ENCODE results near the gene SMIM5.

DNA sequence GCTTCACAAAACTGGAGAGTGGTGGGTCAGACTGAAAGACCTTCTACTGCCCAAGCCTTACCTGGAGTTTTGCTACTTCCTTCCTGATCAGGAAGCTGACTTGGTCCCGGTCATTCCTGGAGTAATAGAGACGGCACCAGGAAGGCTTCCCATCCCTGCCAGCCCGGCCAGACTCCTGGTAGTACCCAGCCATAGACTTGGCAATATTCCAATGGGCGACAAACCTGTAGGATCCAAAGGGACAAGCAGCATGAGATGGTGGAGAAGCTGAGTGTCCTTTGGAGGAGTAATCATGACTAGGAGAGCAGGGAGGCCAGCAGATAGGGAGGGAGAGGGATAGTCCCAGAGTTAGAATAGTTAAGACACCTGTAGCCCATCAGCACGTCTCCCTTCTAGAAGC lies 25.0 kb downstream of the SMIM5 start:
- no peak for TF ChIP-seq EZH2phosphoT487 (IDR thresholded peaks at IDR 0.05; ENCODE audit: low read depth)
- TF ChIP-seq, protein P1, sequence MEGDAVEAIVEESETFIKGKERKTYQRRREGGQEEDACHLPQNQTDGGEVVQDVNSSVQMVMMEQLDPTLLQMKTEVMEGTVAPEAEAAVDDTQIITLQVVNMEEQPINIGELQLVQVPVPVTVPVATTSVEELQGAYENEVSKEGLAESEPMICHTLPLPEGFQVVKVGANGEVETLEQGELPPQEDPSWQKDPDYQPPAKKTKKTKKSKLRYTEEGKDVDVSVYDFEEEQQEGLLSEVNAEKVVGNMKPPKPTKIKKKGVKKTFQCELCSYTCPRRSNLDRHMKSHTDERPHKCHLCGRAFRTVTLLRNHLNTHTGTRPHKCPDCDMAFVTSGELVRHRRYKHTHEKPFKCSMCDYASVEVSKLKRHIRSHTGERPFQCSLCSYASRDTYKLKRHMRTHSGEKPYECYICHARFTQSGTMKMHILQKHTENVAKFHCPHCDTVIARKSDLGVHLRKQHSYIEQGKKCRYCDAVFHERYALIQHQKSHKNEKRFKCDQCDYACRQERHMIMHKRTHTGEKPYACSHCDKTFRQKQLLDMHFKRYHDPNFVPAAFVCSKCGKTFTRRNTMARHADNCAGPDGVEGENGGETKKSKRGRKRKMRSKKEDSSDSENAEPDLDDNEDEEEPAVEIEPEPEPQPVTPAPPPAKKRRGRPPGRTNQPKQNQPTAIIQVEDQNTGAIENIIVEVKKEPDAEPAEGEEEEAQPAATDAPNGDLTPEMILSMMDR (IDR thresholded peaks at IDR 0.05; ENCODE audit: low read depth, low read length) = no peak
